Stimulated activated CD8-positive, alpha-beta memory T cell treated with anti-CD3 and anti-CD28 coated beads, Interleukin-12 subunit alpha, Interleukin-12 subunit beta, amount 100 ng/mL, for 1 hour (primary cell): ENCODE measurements around the gene RAPGEF2.
"Not testable (repeated sequence)": the region's sequence is repeated elsewhere in the genome, so short reads cannot be mapped to it uniquely, and the experiment has no call there.

Experiments
- DNase-seq: peaks from one replicate; pipeline ENCODE4 v3.0.0-alpha.2; 2020; ENCODE audit warnings: low read depth

The RAPGEF2 gene

DNA sequence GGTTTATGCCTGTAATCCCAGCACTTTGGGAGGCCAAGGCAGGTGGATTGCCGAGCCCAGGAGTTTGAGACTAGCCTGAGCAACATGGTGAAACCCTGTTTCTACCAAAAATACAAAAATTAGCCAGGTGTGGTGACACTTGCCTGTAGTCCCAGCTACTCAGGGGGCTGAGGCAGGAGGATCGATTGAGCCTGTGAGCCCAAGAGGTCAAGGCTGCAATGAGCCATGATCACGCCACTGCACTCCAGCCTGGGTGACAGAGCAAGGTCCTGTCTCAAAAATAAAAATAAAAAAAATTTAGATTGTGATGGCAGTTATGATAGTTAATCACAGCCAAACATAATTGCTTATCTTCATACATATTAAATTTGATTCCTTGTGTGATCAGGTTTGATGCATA, 58.6 kb downstream of the RAPGEF2 start:
- not testable (repeated sequence) for DNase-seq

DNA sequence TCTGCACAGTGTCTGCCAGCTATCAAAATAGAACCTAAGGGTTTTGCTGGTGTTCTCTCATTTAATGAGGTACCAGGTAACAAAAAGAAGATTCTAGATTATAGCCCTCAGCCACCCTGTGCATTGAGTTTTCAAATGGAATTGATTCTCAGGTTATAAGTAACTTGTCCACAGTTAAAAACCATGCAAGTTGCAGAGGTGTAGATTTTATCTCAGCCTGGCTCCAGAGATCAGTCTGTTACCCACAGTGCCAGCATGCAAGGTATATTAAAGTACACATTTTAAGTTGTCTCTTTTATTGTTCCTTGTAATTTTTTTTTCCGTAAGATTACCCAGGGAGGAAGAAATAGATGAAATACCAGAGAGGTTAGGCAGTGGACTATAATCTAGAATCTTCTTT, 59.7 kb downstream of the RAPGEF2 start:
- no peak for DNase-seq

DNA sequence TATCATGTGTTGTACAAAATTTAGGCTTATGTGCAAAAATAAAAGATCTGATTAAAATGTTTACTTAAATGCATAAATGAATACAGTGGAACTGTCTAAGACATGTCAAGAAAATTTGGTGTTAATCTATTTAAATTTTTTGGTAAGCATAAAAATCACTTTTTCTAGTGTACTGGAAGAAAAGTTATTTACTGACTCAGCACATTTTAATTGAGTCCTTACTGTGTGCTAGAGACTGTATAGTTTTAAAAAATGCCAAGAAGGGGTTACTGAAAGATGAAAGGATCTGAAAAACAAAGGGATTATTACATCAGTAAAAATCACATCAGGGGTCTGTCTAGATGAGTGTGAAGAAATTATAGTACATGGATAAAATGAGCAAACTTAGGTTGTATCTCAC, 60.6 kb downstream of the RAPGEF2 start:
- DNase-seq: no peak

DNA sequence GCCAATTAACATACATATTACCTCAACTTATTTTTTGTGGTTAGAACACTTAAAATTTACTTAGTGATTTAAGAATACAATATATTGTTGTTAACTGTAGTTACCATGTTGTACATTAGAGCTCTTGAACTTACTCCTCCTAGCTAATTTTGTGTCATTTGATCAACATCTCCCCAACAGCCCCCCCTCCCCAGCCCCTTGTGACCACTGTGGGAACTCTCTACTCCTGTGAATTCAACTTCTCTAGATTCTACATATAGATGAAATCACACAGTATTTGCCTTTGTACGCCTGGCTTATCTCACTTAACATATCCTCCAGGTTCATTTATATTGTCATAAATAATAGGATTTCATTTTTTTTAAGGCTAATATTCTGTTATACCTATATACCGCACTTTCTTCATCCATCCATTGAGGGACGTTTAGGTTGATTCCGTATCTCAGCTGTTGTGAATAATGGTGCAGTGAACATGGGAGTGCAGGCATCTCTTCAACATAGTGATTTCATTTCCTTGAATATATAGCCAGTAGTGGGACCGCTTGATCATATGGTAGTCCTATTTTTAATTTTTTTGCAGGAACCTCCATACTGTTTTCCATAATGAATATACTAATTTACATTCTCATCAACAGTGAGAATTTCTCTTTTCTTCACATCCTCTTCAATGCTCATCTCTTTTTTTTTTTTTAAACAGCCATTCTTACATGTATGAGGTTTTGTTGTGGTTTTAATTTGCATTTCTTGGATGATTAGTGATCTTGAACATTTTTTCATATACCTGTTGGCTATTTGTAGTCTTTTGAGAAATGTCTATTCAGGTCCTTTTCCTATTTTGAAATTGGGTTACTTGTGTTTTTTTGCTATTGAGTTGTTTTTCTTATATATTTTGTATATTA, 66.8 kb downstream of the RAPGEF2 start:
- no peak for DNase-seq

DNA sequence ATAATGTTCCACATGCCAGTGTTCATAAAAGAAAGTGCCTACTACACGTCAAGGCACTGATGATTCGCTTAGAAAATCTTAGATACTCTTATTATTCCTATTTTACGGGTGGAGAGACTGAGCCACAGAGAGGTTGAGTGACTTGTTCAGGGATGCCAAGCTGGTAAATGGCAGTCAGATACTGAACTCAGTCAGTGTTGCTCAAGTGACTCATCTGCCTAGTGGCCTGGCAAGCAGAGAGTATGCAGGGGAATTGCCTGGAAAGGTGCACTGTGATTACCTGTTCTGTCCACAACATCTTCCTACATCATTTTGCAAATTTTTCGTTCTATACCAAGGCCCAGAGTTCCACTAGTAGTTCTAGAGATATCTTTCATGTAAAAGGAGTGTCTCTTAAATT, 68.4 kb downstream of the RAPGEF2 start:
- DNase-seq: no peak

DNA sequence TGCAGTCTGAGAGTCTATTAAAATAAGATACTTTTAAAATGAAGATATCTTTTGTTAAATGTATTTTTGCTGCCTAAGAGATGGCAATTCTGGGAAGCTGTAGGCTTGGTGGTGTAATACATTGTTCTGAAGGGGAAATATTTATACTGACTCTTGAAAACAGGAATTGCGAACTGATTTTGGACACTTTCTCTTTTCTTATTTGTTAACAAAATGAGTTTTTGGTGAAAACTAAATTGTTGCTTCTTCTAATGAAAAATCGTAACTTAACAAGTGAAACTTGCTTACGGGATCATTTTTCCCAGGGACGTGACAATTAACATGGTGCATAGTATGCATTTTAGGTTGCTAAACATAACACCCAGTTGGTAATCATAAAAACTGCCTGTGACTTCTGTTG, 71.0 kb downstream of the RAPGEF2 start:
- DNase-seq: no peak

DNA sequence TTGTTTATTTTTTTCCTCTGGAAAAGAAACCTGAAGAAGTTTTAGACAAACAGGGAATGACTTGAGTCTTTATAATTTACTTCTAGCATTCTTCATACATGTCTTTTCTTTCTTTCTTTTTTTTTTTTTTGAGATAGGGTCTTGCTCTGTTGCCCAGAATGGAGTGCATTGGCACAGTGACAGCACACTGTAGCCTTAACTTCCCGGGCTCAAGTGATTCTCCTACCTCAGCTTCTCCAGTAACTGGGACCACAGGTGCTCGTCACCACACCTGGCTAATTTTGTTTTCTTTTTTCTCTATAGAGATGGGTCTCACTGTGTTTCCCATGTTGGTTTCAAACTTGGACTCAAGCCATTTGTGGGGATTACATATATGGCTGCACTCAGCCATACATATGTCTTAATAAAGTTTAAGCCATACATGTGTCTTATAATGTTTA, 71.8 kb downstream of the RAPGEF2 start:
- DNase-seq: no peak

DNA sequence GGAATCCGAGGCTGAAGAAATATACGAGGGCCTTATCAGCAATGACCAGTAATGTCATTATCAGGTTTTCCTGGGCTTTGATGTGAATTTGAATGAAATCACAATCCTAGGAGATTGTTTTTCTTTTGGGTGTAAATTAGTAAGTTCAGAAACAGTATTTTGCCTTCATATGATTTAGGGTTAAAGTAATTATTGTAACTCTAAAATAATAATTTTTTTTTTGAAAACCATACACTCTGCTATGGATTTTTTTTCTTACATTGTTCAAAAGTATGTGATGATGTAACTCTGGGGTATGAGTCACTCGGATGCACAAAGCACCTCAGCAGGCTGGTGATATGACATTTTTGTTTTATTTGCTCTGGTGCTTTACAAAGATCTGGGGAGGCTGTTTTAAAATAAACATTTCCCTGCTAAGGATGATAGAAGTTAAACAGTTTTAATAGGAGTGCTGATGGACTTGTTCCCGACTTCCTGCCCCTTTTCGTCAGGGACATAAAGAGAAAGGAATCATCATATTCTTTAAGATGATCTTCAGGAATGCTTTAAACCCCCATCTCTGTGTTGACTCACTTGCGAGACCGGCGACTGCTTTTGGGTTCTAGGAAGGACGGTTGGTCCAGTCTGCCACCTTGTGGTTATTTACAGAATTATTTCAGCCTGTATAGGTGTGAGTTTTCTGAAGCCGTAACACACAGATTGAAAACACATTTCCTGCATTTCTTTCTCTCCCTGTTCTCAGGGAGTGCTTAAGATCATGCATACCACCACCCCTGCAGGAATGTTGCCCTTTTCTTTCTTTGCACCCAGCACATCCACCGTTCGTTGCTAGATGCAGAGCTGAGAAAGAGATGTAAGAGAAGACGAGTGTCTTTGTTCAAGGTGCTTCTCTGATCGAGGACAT, 72.5 kb downstream of the RAPGEF2 start:
- peak; percentile 17 for DNase-seq

DNA sequence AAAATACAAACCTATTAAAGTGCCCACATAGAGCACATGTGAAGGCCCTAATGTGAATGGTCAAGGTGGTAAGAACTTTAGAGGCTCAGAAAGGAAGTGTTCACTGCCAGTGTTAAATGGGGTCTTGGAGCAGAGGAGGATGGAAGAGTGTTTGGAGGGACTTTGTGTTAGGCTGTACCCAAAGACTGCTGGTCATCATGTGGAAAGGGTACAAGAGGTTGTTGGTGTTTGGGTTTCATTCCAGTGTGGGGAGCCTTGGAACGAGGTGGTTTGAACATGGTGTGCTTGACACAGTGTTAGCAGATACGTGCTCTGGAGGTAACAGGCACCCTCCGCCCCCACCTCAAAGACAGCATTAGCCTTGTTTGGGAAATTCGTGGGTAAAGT, 73.1 kb downstream of the RAPGEF2 start:
- DNase-seq: no peak

DNA sequence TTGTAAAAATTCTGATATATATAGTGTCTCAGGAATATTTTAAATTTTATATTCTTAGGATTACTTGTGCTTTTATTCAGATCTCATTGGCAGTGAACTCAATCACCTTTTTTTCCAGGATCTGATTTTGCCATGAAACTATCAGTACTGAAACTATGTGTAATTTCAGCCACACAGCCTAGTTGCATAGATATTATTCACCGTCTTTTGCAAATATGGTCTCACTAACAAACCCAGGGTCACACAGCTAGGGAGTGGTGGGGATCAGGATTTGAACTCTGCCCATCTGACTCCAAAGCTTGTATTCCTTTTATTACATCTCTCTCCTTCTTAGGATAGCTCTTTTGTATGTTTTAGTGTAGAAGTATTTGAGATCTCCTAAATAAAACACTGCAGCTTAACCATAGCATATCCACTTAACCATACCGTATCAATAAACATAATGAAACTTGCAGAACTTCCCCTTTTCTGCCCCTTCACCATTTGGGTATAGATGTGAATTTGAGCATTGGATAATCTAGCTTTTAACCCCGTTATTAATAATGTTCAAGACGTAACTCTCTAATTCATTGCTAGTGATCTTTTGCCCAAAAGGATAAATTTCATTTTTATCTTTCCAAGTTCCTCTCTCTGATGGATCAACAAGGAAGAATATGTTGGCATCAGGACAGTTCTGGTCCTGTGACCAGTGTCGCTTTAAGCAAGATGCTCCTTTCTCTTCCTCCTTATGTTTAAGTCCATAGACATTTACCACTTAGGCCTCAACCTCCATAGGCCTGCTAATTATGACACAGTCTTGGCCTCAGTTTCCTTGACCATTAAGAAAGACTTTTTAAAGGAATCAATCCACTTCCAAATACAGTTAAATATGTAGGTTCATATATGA, 74.6 kb downstream of the RAPGEF2 start:
- no peak for DNase-seq

DNA sequence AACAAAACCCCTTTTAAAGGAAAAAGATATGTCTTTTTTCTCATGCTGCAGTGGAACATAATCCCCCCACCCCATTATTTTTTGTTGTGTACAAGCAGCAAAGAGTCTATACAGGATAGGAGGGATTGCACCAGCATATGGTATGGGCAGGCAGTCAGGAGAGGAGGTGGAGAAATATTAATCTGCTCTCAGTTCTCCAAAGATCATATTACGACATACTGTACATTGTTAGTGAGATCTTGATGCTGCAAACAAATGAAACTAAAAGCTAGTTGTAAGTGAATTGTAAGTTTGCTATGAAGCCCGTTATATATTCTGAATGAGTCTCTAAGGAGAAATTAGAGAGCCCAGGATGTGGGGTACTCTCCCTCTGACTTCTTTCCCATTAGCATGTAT, 75.3 kb downstream of the RAPGEF2 start:
- no peak for DNase-seq

DNA sequence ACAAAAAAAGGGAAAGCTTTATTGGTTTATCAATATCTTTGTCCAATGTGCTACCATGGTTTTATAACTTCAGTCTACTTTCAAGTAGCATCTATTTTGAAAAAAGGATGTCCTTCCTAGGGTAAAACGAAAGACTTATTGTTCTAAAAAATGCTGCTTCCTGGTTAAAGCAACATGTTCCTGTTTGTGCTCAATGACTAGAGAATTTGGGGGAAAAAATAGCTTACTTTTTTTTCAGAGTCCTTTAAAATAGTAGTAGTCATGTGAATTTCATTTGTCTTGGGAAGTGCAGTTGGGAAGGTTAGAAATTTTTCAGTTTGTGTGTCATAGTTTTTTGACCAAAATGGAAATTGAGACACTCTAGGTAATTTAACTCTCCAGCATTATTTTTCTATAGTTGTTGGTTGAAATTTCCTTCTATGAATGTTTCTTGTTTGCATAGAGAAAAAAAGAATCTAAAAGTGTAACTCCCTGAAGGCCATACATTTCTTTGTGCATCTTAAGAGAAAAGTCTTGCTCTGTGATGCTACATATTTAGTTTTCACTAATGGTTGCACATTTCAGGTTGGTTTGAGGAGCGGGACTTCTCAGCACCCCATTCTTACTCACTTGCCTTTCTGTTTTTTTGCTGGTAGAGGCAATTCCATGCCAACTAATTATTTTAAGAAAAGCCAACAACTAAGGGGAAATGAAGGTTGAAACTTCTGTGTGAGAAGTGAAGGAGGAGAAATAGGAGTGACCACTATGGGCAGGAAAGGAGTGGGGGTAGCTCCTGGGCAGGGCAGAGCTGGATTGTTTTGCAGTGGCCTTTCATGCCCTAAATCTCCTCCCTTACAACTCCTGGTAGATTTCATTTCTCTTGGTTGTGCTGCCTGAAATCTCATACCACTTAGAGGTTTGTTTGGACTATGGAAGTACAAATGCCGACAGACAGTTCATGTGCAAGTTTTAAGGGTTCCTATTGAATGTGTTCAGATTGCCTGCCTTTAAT, 76.4 kb downstream of the RAPGEF2 start:
- DNase-seq: no peak

DNA sequence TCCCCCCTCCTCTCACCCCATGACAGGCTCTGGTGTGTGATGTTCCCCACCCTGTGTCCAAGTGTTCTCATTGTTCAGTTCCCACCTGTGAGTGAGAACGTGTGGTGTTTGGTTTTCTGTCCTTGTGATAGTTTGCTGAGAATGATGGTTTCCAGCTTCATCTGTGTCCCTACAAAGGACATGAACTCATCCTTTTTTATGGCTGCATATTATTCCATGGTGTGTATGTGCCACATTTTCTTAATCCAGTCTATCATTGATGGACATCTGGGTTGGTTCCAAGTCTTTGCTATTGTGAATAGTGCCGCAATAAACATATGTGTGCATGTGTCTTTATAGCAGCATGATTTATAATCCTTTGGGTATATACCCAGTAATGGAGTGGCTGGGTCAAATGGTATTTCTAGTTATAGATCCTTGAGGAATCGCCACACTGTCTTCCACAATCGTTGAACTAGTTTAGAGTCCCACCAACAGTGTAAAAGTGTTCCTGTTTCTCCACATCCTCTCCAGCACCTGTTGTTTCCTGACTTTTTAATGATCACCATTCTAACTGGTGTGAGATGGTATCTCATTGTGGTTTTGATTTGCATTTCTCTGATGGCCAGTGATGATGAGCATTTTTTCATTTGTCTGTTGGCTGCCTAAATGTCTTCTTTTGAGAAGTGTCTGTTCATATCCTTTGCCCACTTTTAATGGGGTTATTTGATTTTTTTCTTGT, 81.2 kb downstream of the RAPGEF2 start:
- DNase-seq: not testable (repeated sequence)

DNA sequence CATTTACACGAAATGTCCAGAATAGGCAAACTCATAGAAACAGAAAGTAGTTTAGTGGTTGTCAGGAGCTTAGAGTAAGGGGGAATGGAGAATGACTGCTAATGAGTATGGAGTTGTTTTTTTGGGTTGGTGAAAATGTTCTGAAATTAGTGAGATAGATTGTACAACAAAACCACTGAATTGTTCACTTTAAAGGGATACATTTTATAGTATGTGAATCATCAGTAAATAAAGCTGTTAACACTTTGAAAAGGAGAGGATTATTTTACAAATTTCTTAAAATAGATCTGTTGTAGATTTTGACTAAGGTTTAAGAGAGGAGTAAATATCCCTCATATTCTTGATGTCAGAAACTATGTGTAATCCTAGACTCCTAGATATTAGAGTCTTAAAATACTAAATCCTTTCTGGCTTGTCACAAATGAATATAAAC, 82.7 kb downstream of the RAPGEF2 start:
- no peak for DNase-seq

DNA sequence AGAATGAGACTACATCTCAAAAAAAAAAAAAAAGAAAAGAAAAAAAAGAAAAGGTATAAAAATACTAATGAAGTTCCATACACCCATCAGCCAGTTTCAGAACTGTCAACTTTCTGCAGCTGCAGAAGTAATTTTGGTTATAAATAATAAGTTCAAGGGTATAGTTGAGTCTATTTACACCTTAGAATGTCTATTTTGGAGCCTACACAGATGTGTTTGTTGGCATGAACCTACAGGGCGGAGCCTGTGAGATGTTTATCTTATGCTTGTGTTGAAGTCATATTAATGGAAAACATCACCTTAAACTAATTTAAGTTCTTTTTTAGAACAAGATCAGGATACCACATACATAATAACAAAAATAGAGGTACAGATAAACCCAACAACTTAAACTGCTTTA, 85.8 kb downstream of the RAPGEF2 start:
- DNase-seq: no peak

DNA sequence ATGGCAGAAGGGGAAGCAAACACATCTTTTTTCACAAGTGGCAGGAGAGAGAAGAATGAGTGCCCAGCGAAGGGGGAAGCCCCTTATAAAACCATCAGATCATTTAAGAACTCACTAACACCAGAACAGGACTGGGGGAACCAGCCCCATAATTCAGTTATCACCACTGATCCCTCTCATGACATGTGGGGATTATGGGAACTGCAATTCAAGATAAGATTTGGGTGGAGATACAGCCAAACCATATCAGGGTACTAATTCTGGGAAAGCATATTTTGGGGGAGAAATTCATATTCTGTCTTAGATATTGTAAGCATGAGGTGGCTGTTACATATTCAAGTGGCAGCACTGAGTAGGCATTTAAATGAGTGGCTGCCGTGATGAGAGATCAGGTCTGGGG, 87.8 kb downstream of the RAPGEF2 start:
- no peak for DNase-seq

DNA sequence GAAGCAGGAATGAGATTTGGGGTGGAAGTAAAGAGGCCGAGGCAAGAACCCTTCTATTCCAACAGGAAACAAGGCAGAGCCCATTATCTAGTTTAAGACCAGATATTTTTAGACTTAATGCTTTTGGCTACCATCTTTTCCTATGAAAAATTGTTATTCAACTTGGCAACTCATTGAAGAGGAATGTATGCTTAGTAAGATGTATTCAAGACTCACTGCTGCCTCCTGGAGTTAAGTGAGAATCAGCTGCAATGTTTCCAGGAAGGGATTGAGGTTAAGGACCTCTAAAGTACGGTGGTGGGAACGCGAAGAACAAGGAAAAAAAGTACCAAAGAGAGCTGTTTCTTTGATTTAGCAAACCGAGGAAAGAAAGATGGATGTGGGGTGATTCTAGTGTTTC, 89.1 kb downstream of the RAPGEF2 start:
- no peak for DNase-seq

DNA sequence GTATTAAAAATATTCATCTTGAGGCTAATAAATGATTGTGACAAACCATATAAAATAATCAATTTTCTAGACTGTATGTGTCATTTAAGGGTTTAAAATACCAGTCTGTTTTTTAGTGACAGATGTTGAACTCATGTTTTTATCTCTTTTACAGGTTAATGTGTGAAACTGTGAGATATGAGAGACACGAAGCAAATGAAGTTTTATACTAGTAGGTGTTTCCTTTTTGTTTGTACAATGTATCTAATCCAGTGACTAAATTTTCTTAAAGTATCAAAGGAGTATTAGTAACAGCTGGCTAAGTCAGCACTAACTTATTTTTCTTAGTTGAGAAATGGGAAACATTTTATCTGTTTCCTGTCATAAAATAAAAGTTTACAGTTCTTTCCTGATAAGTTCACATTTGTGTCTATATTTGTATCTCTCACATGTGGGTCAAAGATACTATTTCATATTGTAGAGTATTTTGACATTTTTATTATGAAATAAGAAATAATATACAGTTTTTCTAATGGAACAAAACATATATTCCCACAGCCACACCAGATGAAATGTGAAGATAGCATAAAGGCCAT, 90.3 kb downstream of the RAPGEF2 start:
- no peak for DNase-seq

DNA sequence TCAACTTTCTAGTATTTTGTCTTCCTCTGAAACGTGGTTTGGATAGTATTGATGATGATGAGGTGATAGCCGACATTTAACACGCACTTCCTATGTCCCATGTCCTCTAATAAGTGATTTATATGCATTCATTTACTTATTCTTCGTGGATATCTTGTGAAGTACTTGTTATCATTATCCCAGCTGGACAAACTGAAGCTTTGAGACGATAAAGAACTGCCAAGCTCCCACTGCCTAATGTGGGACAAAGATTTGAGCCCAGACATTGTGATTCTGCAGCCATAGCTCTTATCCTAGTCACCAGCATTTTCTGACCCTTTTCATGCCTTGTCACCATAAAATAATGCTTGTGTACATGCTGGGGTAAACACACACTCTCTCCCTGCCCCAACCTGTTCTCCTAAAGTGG, 92.5 kb downstream of the RAPGEF2 start:
- DNase-seq: no peak
